Left lung (tissue), 10 donors: ENCODE data around the gene RBM46. TPM values are rescaled to one million over a fixed set of nuclear protein-coding genes. Genes with fewer than 3 reads are reported as not detected.
"Not testable (repeated sequence)": the region's sequence is repeated elsewhere in the genome, so short reads cannot be mapped to it uniquely, and the experiment has no call there.

ENCODE experiments used
- ATAC-seq: fragments of 200-7000 bp; cut with Tn5 transposase; one replicate; pipeline ENCODE4 v1.9.1; 2020; ENCODE audit warnings: moderate library complexity
- DNase-seq, 4 donors: peaks; one replicate each; pipeline ENCODE4 v3.0.0-alpha.2; 2013 to 2020
- H3K27ac ChIP-seq, 2 donors: fragments of 200-600 bp; sonication (generic) in 1 of 2; one replicate each; pipeline versions ENCODE4 v1.5.0 to v1.8.0; 2020 to 2021
- H3K27me3 ChIP-seq, 2 donors: fragments of 200-600 bp; sonication (generic) in 1 of 2; one replicate each; pipeline versions ENCODE4 v1.5.0 to v1.8.0; 2020 to 2021
- H3K36me3 ChIP-seq, 2 donors: fragments of 200-600 bp; sonication (generic) in 1 of 2; one replicate each; pipeline versions ENCODE4 v1.5.0 to v1.8.0; 2020 to 2021
- H3K4me1 ChIP-seq, 2 donors: fragments of 200-600 bp; one replicate each; pipeline ENCODE4 v1.8.0; 2021
- H3K4me3 ChIP-seq, 2 donors: fragments of 200-600 bp; sonication (generic) in 1 of 2; one replicate each; pipeline versions ENCODE4 v1.5.0 to v1.8.0; 2020 to 2021; ENCODE audit warnings: mild to moderate bottlenecking in 1 of 2
- H3K9me3 ChIP-seq, 2 donors: fragments of 200-600 bp; sonication (generic) in 1 of 2; one replicate each; pipeline versions ENCODE4 v1.5.0 to v1.8.0; 2020 to 2021
- intact Hi-C, 2 donors: fragments of 100-400 bp; cut with DNase I; formaldehyde crosslinking; loops; one replicate each; pipeline versions ENCODE4 v1.11.2 to v1.14.2; 2022
- polyA plus RNA-seq, 6 donors: library from polyadenylated mRNA; unstranded; fragments of 120-200 nt; gene quantifications; one replicate each; pipeline ENCODE4 v1.2.1, GENCODE V29; 2013; ENCODE audit not compliant: insufficient read length in 6 of 6
- total RNA-seq, 2 donors: library from RNA; stranded (reverse); fragmentation: NEBNext Ultra II Directional; extraction: Animal tissue kit (Norgen Biotek cat#: 25700); gene quantifications; one replicate each; pipeline ENCODE4 v1.2.1, GENCODE V29; 2021
- TF ChIP-seq, protein P1 (sequence below), 2 donors: fragments of 200-600 bp; sonication (generic) in 1 of 2; IDR thresholded peaks; one replicate each; pipeline versions ENCODE4 v1.5.0 to v1.8.0; 2021; ENCODE audit warnings: antibody characterized with exemption in 2 of 2
- donor health status: DM: no; HTN: yes; CAD: no.
- donor health status: DM: no; HTN: no; CAD: no.

Gene RBM46
- total and polyA plus RNA-seq, 8 donors: 0.06 TPM; not detected in 6

DNA sequence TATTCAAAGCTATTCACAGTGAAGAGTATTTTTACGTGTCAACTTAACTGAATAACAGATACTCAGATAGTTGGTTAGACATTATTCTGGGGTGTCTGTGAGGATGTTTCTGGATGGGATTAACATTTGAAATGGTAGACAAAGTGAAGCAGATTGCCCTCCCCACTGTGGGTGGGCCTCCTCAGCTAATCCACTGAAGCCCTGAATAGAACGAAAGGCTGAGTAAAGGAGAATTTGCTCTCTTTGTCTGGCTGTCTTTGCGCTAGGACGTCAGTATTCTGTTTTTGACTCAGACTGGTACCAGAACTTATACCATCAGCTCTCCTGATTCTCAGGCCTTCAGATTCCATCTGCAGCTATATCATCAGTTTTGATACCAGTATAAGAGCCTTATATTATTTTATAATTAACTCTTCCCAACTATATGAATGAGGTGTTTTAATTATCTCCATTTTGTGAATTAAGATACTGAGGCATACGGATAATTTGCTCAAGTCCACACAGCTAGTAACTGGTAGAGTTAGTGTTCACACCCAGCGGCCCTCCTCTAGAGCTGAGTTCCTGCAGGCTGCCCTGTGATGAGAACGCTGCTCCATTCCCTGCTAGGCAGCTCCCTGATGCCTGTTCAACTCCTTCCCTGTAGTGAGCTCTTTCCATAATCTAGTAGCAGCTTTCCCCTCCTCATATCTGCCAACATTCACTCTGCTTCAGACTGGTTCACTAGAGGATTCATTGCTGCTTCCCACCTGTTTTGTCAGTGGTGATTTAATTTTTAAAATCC, 87.5 kb downstream of the RBM46 start:
- Histone ChIP-seq H3K36me3 (no peaks in the 10 kb centered on the region), H3K4me3 (no peak overlapping the region), H3K9me3 (peaks cover 0 to 26% of the 10 kb centered on the region in 2 donors), H3K27ac (no peak overlapping the region), H3K27me3 (no peaks in the 10 kb centered on the region), H3K4me1 (no peaks in the 10 kb centered on the region)
- ATAC-seq: no peak
- TF ChIP-seq, protein P1, sequence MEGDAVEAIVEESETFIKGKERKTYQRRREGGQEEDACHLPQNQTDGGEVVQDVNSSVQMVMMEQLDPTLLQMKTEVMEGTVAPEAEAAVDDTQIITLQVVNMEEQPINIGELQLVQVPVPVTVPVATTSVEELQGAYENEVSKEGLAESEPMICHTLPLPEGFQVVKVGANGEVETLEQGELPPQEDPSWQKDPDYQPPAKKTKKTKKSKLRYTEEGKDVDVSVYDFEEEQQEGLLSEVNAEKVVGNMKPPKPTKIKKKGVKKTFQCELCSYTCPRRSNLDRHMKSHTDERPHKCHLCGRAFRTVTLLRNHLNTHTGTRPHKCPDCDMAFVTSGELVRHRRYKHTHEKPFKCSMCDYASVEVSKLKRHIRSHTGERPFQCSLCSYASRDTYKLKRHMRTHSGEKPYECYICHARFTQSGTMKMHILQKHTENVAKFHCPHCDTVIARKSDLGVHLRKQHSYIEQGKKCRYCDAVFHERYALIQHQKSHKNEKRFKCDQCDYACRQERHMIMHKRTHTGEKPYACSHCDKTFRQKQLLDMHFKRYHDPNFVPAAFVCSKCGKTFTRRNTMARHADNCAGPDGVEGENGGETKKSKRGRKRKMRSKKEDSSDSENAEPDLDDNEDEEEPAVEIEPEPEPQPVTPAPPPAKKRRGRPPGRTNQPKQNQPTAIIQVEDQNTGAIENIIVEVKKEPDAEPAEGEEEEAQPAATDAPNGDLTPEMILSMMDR (IDR thresholded peaks at IDR 0.05): no peak
- intact Hi-C loops: no loop called here
- no peak for DNase-seq

DNA sequence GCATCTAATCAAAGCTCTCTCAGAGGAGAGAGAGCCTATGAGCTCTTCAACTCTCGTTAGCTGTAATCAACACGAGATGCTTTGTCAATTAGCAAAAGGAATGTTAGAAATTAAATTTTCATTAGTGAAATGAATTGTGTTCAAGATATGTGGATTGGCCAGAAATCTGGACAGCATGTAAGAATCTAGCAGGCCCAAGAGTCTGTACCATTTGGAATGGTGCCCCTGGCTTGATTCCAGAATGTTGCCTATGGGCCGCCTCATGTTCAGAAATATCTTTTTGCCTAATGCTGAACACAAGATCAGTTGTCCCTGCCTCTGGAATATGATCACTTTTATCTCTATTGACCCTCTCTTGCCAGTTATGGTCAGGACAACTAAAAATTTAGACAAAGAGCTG, 88.2 kb downstream of the RBM46 start:
- no peak for ATAC-seq
- H3K9me3 ChIP-seq: peaks cover 0 to 26% of the 10 kb centered on the region in 2 donors
- no peaks in the 10 kb centered on the region for H3K27me3 ChIP-seq
- H3K36me3 ChIP-seq: no peaks in the 10 kb centered on the region
- H3K27ac ChIP-seq: no peak overlapping the region
- H3K4me1 ChIP-seq: no peaks in the 10 kb centered on the region
- peak in 1 of 4 donors; percentile 1 for DNase-seq
- no peak overlapping the region for H3K4me3 ChIP-seq
- TF ChIP-seq, protein P1 (IDR thresholded peaks at IDR 0.05): no peak
- intact Hi-C loops: no loop called here

DNA sequence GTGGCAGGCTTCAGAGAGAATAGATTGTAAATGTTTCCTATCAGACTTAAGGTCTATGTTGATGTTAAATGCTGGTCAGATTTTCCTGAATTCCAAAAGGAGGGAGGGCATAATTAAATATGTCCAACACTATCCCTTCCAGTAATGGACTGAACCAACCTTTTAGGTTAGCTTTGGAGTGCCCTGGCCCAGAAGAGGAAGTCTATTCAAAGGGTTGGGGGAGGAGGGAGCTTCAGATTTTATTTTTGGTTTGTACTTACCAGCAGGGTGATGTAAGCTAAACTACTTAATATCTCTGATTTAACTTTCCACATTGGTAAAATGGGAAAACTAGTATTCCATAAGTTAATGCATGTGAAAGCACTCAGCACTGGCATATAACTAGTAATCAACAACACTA, 91.1 kb downstream of the RBM46 start:
- no peak overlapping the region for H3K27ac ChIP-seq
- no peaks in the 10 kb centered on the region for H3K4me1 ChIP-seq
- H3K36me3 ChIP-seq: no peaks in the 10 kb centered on the region
- ATAC-seq (no peak), DNase-seq (no peak)
- H3K9me3 ChIP-seq: peaks cover 0 to 32% of the 10 kb centered on the region in 2 donors
- TF ChIP-seq, protein P1 (IDR thresholded peaks at IDR 0.05): no peak
- intact Hi-C loops: no loop called here
- H3K4me3 ChIP-seq: no peak overlapping the region
- H3K27me3 ChIP-seq: no peaks in the 10 kb centered on the region

DNA sequence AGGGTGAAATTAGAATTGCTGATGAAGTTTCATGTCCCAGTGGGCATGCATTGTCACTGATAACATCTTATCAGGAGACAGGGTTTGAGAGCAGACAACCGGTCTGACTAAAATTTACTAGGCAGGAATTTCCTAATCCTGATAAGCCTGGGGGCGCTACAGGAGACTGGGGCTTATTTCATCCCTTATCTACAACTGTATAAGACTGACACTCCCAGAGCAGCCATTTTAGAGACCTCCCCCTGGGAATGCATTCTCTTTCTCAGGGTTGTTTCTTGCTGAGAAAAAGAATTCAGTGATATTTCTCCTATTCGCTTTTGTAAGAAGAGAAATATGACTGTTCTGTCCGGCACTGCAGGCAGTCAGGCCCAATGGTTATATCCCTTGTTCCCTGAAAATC, 93.0 kb downstream of the RBM46 start:
- H3K27me3 ChIP-seq, H3K4me1 ChIP-seq, ATAC-seq, H3K4me3 ChIP-seq, H3K36me3 ChIP-seq, H3K27ac ChIP-seq, intact Hi-C loops, DNase-seq: not testable (repeated sequence)
- peaks cover 0 to 32% of the 10 kb centered on the region in 2 donors for H3K9me3 ChIP-seq

DNA sequence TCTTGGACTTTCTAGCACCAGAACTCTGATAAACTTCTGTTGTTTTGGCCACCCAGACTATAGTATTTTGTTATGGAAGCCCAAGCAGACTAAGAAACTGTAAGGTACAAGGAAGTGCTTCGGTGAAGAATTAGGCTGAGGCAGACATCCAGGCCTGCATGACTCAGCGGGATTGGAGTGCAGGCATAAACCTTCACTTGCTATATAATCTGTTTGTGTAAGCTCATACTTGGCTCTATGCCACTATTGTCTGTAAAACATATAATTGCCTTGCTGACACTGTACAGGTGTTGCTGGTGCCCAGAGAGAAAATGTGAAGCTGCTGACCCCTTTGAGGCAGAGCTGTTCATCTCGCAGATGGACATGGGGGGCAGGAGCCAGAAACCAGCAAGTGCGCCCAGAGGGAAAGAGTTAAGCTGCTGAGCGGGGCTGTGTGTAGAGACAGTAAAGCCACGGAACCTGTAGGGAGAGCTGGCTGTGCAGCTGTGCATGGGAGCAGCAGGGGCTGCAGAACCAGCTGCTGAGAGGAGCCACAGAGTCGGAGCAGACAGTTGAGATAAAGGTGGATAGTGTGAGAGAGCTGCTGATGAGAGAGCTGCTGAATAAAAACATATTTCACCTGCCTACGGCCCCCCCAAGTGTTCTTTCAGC, 96.2 kb downstream of the RBM46 start:
- DNase-seq: peak in 1 of 4 donors; percentile 43
- no peak for ATAC-seq
- Histone ChIP-seq H3K36me3 (no peaks in the 10 kb centered on the region), H3K27me3 (no peaks in the 10 kb centered on the region), H3K4me3 (no peak overlapping the region), H3K27ac (no peak overlapping the region), H3K4me1 (no peaks in the 10 kb centered on the region), H3K9me3 (peaks cover 0 to 28% of the 10 kb centered on the region in 2 donors)
- intact Hi-C loops: no loop called here
- TF ChIP-seq, protein P1 (IDR thresholded peaks at IDR 0.05): no peak

Other genes with a start within 250 kb of the RBM46 start
- gene PLRG1, start 230.9 kb upstream of the RBM46 start, total RNA-seq: 10 to 100 TPM; 58.0 to 68.1 TPM
- gene PLRG1, start 230.9 kb upstream of the RBM46 start, polyA plus RNA-seq: 100 to 1,000 TPM in 3 of 6 donors, 10 to 100 TPM in 3; 83.4 to 120 (median 100) TPM
- under 1 TPM in 1 of 2 donors, not detected in 1; 0.26 TPM for gene FGB, start 218.3 kb upstream of the RBM46 start, total RNA-seq
- gene FGB, start 218.3 kb upstream of the RBM46 start, polyA plus RNA-seq: 1 to 10 TPM in 2 of 6 donors, under 1 TPM in 2, not detected in 2; 0.11 to 4.6 (median 1.1) TPM
- 10 to 100 TPM in 1 of 2 donors, 1 to 10 TPM in 1; 3.6 to 75.6 TPM for gene FGA, start 190.5 kb upstream of the RBM46 start, total RNA-seq
- 1 to 10 TPM in 2 of 6 donors, not detected in 4; 1.3 to 2.6 TPM for gene FGA, start 190.5 kb upstream of the RBM46 start, polyA plus RNA-seq
- 100 to 1,000 TPM in 1 of 2 donors, 10 to 100 TPM in 1; 11.2 to 384 TPM for gene FGG, start 168.6 kb upstream of the RBM46 start, total RNA-seq
- gene FGG, start 168.6 kb upstream of the RBM46 start, polyA plus RNA-seq: 1 to 10 TPM in 2 of 6 donors, not detected in 4; 1.2 to 2.2 TPM
- gene LRAT, start 37.3 kb upstream of the RBM46 start, total RNA-seq: 1 to 10 TPM in 1 of 2 donors, under 1 TPM in 1; 0.89 to 1.5 TPM
- under 1 TPM; 0.10 to 0.63 (median 0.29) TPM for gene LRAT, start 37.3 kb upstream of the RBM46 start, polyA plus RNA-seq